Adipose tissue (tissue), 3 donors: ENCODE data around the gene SF3B5. TPM values are rescaled to one million over a fixed set of nuclear protein-coding genes. Genes with fewer than 3 reads are reported as not detected.
"Not testable (repeated sequence)": the region's sequence is repeated elsewhere in the genome, so short reads cannot be mapped to it uniquely, and the experiment has no call there.

ENCODE experiments used
- H3K27ac ChIP-seq: one replicate; pipeline ENCODE4 v1.5.1; 2013; ENCODE audit warnings: low read depth, low read length
- WGBS, 3 donors: extraction: QIAGEN DNeasy Blood & Tissue Kit; methylation state at CpG; one replicate each; pipeline ENCODE4 v1.1.7; 2013; 5-methylcytosine and 5-hydroxymethylcytosine counted together
- polyA plus RNA-seq, 3 donors: library from polyadenylated mRNA; stranded (reverse); fragments of 200-250 nt; gene quantifications; one replicate each; pipeline ENCODE4 v1.2.3, GENCODE V29; 2013
- donor health status: healthy with polysubstance abuse.
- donor health status: Bipolar disorder and iron deficiency.
- donor health status: healthy.

The SF3B5 gene
- polyA plus RNA-seq, 3 donors, result 136 to 185 (median 177) TPM

- no peak overlapping the region for H3K27ac ChIP-seq
- 76 to 90% (median 80%) methylated on average over 3 of the region's 3 CpGs for WGBS, 3 donors
These were observed 26.6 kb downstream of the SF3B5 start for GRCh38 chr6:144068794-144069193.

- WGBS, 3 donors, result 72 to 85% (median 77%) methylated on average over 6 of the region's 6 CpGs
- H3K27ac ChIP-seq, result no peak overlapping the region
These were observed 28.5 kb downstream of the SF3B5 start for GRCh38 chr6:144066741-144067484.

- H3K27ac ChIP-seq, result no peak overlapping the region
- 71 to 81% (median 75%) methylated on average over 4 of the region's 4 CpGs for WGBS, 3 donors
These were observed 29.1 kb downstream of the SF3B5 start for GRCh38 chr6:144066255-144066654.

DNA sequence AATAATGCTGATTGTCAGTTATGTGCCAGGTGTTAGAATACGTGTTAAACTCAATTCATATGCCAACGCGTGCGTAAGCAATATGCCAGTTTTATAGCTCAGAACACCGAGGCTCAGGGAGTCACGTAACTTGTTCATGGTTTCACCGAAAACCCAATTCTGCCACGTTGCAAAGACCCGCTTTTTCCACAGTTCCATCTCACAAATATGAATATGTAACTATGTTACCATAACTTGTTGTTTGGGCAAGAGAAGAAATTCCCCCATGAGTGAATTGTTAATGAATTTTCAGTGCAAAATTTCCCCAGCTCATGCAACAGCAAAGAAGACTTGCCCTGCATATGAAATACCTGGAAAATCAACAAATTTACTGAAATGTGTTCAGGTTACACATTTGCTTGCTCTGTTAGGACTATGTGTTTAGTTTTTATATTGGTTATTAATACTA, 30.1 kb downstream of the SF3B5 start:
- H3K27ac ChIP-seq, result no peak overlapping the region
- WGBS, 3 donors, result 54 to 63% (median 59%) methylated on average over 9 of the region's 9 CpGs

DNA sequence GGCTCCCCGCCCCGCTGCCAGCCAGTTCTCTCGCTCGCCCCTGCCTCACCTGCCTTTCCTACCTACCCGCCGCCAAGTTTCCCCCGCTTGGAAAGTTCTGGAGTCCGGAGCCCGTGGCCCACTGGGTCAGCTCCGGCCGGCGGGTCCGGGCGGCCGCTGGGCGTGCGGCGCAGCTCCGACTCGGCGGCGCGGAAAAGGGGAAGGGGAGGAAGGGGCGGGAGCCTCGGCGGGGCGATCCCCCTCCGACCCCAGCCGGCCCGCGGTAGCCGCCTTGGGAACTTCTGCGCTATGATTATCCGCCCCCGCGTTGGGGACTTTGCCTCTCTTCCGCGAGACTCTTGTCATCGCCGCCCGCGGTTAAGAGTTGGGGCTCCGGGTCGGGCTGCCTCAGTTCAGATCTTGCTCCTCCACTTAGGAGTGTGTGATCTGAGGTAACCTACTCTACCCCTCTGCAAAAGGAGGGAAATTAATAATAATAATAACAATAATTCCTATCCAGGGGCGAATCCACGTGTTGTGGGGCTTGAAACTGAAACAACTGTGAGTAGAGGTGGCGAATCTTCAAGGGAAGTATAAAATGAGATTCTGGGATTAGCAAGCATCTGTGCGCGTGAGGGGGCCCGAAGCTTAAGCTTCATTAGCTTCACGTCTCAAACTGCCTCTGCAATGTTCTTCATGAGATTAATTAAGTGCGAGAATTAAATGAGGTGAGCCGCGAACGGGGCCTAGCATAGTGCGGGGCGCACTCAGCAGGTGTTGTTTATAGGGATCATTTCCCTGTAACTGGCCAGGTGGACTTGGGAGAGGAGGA, 30.8 kb downstream of the SF3B5 start:
- WGBS, 3 donors, result 3 to 5% (median 5%) methylated on average over 40 to 57 of the region's 57 CpGs

GRCh38 chr6:144063744-144064401, 31.5 kb downstream of the SF3B5 start:
- 0 to 1% (median 1%) methylated on average over 56 to 72 of the region's 72 CpGs for WGBS, 3 donors
- H3K27ac ChIP-seq, result no peak overlapping the region

More for the DNA sequence above, 30.8 kb downstream of the SF3B5 start:
- H3K27ac ChIP-seq, result no peak overlapping the region

DNA sequence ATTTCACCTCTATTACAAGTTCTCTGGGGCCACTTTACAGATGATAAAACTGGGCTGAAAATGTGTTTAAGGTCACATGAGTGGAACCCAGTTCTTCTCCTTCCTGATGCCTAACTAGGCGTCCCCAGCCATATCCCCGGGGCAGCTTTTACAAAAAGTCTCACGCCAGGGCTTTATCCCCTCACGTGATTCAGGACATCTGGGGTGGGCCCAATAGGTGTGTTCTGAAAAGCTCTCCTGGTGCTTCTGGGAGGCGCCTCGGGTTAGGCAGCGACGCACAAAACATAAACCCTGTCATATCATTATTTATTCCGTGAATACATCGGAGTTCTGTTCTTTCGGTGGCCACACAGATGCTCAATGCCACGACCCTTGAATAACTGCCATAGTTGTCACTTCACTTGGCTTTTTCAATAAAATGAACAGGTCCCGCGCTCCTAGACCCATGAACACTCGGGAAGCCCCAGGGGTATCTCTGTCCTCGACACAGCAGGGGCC, 32.1 kb downstream of the SF3B5 start:
- WGBS, 3 donors, result 2 to 5% (median 3%) methylated on average over 16 of the region's 16 CpGs
- H3K27ac ChIP-seq, result no peak overlapping the region

- H3K27ac ChIP-seq, result no peak overlapping the region
These were observed 32.6 kb downstream of the SF3B5 start for GRCh38 chr6:144062786-144063185.

GRCh38 chr6:144059139-144059538, 36.2 kb downstream of the SF3B5 start:
- no peak overlapping the region for H3K27ac ChIP-seq
- 90 to 100% (median 94%) methylated on average over 1 of the region's 1 CpG for WGBS, 3 donors

More at GRCh38 chr6:144062786-144063185, 32.6 kb downstream of the SF3B5 start:
- 16 to 26% (median 20%) methylated on average over 5 of the region's 5 CpGs for WGBS, 3 donors

- no peak overlapping the region for H3K27ac ChIP-seq
- 47 to 77% (median 51%) methylated on average over 6 of the region's 6 CpGs for WGBS, 3 donors
These were observed 40.0 kb downstream of the SF3B5 start for GRCh38 chr6:144055121-144055931.

GRCh38 chr6:144053601-144054000, 41.8 kb downstream of the SF3B5 start:
- H3K27ac ChIP-seq, result no peak overlapping the region
- 64 to 78% (median 64%) methylated on average over 3 of the region's 3 CpGs for WGBS, 3 donors

DNA sequence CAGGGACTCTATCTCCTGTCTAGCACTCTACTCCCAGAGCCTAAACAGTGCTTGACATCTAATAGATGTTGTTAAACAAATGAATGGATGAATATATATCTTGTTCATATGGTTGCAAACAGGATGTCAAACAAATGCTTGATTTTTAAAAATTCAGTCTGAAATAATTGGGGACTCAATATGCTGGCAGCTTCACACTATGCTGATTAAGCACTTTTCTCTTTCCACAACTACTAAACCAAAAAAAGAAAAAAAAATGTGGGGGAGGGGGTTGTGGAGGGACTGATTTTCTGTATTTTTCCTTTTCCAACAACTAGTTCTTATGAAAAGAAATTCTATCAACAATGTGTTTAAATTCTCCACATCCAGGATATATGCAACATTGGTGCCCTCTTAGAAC, 42.9 kb downstream of the SF3B5 start:
- no peak overlapping the region for H3K27ac ChIP-seq

DNA sequence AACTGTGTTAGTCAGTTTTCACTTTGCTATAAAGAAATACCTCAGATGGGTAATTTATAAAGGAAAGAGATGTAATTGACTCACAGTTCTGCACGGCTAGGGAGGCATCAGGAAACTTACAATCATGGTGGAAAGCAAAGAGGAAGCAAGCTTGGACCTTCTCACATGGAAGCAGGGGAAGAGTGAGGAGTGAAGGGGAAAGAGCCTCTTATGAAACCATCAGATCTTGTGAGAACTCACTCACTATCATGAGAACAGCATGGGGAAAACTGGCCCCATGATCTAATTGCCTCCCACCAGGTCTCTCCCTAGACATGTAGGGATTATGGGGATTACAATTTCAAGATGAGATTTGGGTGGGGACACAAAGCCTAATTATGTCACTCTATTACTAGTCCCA, 46.0 kb downstream of the SF3B5 start:
- WGBS, 3 donors, result 54 to 62% (median 61%) methylated on average over 1 of the region's 1 CpG
- H3K27ac ChIP-seq, result no peak overlapping the region

- H3K27ac ChIP-seq, result no peak overlapping the region
- WGBS, 3 donors, result 67 to 81% (median 78%) methylated on average over 1 of the region's 1 CpG
These were observed 47.7 kb downstream of the SF3B5 start for GRCh38 chr6:144047688-144048087.

- H3K27ac ChIP-seq, result not testable (repeated sequence)
- WGBS, 3 donors, result 75 to 86% (median 84%) methylated on average over 8 of the region's 8 CpGs
These were observed 48.7 kb downstream of the SF3B5 start for GRCh38 chr6:144046672-144047071.

- not testable (repeated sequence) for H3K27ac ChIP-seq
- WGBS, 3 donors, result 85 to 92% (median 85%) methylated on average over 2 of the region's 2 CpGs
These were observed 50.4 kb downstream of the SF3B5 start for GRCh38 chr6:144044989-144045388.
